Testis (tissue), 3 donors: ENCODE data around the gene CASP6. TPM values are rescaled to one million over a fixed set of nuclear protein-coding genes. Genes with fewer than 3 reads are reported as not detected.

Experiments used
- DNase-seq: peaks from one replicate; pipeline ENCODE4 v3.0.0-alpha.2; 2019
- H3K27ac ChIP-seq, 2 donors: fragments of 200-600 bp; sonication (generic); one replicate each; pipeline ENCODE4 v1.5.1; 2019
- H3K27me3 ChIP-seq: fragments of 200-600 bp; sonication (generic); one replicate; pipeline ENCODE4 v1.5.1; 2019
- H3K36me3 ChIP-seq: fragments of 200-600 bp; sonication (generic); one replicate; pipeline ENCODE4 v1.5.1; 2017; ENCODE audit warnings: low read depth; ENCODE audit errors: missing control alignments
- H3K4me1 ChIP-seq: fragments of 200-600 bp; sonication (generic); one replicate; pipeline ENCODE4 v1.5.1; 2019
- H3K4me3 ChIP-seq, 2 donors: fragments of 200-600 bp; sonication (generic); one replicate each; pipeline ENCODE4 v1.5.1; 2017 to 2019
- H3K9me3 ChIP-seq: fragments of 200-600 bp; sonication (generic); one replicate; pipeline ENCODE4 v1.5.1; 2017
- CTCF ChIP-seq, 3 experiments: fragments of 450-650 bp in 2 of 3; fragments of 200-600 bp in 1 of 3; sonication (generic) in 1 of 3; IDR thresholded peaks; one replicate each; pipeline ENCODE4 v1.5.1; 2016 to 2019; ENCODE audit warnings: antibody characterized with exemption in 3 of 3, mild to moderate bottlenecking in 2 of 3, moderate library complexity in 1 of 3
- POLR2A ChIP-seq: fragments of 450-650 bp; IDR thresholded peaks from one replicate; pipeline ENCODE4 v1.6.1; 2017; ENCODE audit warnings: antibody characterized with exemption, mild to moderate bottlenecking, moderate library complexity
- WGBS, 2 donors: methylation state at CpG; one replicate each; pipeline ENCODE4 v1.1.5; 2018; 5-methylcytosine and 5-hydroxymethylcytosine counted together
- intact Hi-C: fragments of 100-400 bp; cut with DNase I; formaldehyde crosslinking; loops from one replicate; pipeline ENCODE4 v1.15.1; 2023; ENCODE audit warnings: low total_unique reads
- polyA plus RNA-seq: library from polyadenylated mRNA; stranded (reverse); fragments of 350-450 nt; fragmentation: Illumina TruSeq; extraction: RNeasy Lipid Tissue Mini Kit (QIAGEN cat#74804); gene quantifications from one replicate; pipeline ENCODE4 v1.2.3, GENCODE V29; 2014; ENCODE audit warnings: low read depth, low replicate concordance; ENCODE audit not compliant: insufficient read depth
- total RNA-seq, 2 donors: library from RNA; depleted of rRNA; stranded (reverse); fragments of >200 nt; gene quantifications; one replicate each; pipeline ENCODE4 v1.2.3, GENCODE V29; 2016

CASP6 gene
- total and polyA plus RNA-seq, 3 donors from 2014 or later = 3.6 to 7.3 (median 7.1) TPM

- H3K4me3 ChIP-seq = no peak overlapping the region
- DNase-seq = no peak
- no peaks in the 10 kb centered on the region for H3K27me3 ChIP-seq
- no peak overlapping the region for H3K27ac ChIP-seq
- no peaks in the 10 kb centered on the region for H3K4me1 ChIP-seq
- 87 to 91% methylated on average over 10 of the region's 10 CpGs for WGBS, 2 donors
- H3K9me3 ChIP-seq = no peaks in the 10 kb centered on the region
- intact Hi-C loops = no loop called here
- H3K36me3 ChIP-seq = no peaks in the 10 kb centered on the region
- TF ChIP-seq CTCF (IDR thresholded peaks at IDR 0.05) = no peak
- TF ChIP-seq POLR2A = no peak
Observed at GRCh38 chr4:109738104-109738872, 35.0 kb upstream of the CASP6 start.

- DNase-seq = peak; percentile 19
- no peaks in the 10 kb centered on the region for H3K4me1 ChIP-seq
- intact Hi-C loops = no loop called here
- TF ChIP-seq CTCF (IDR thresholded peaks at IDR 0.05) = no peak
- no peak for TF ChIP-seq POLR2A
- H3K9me3 ChIP-seq = no peaks in the 10 kb centered on the region
- H3K27me3 ChIP-seq = no peaks in the 10 kb centered on the region
- H3K36me3 ChIP-seq = no peaks in the 10 kb centered on the region
- no peak overlapping the region for H3K4me3 ChIP-seq
- peak overlapping the region in 1 of 2 donors; percentile 36 for H3K27ac ChIP-seq
- 56 to 64% methylated on average over 7 of the region's 7 CpGs for WGBS, 2 donors
Observed at GRCh38 chr4:109735566-109736365, 32.5 kb upstream of the CASP6 start.

GRCh38 chr4:109733728-109734127 lies 30.5 kb upstream of the CASP6 start:
- TF ChIP-seq POLR2A (no peak), CTCF (IDR thresholded peaks at IDR 0.05) (no peak)
- no peak overlapping the region for H3K27ac ChIP-seq
- H3K9me3 ChIP-seq = no peaks in the 10 kb centered on the region
- WGBS, 2 donors = 87 to 90% methylated on average over 5 of the region's 5 CpGs
- no peak for DNase-seq
- intact Hi-C loops = no loop called here
- no peaks in the 10 kb centered on the region for H3K27me3 ChIP-seq
- H3K4me3 ChIP-seq = no peak overlapping the region
- no peaks in the 10 kb centered on the region for H3K36me3 ChIP-seq
- no peaks in the 10 kb centered on the region for H3K4me1 ChIP-seq

GRCh38 chr4:109730619-109731545 lies 27.6 kb upstream of the CASP6 start:
- Histone ChIP-seq H3K4me1 (no peaks in the 10 kb centered on the region), H3K4me3 (peak overlapping the region; percentile 80 to 90), H3K27me3 (no peaks in the 10 kb centered on the region), H3K27ac (peak overlapping the region; percentile 6 to 86), H3K9me3 (no peaks in the 10 kb centered on the region), H3K36me3 (no peaks in the 10 kb centered on the region)
- no peak for TF ChIP-seq CTCF (IDR thresholded peaks at IDR 0.05)
- TF ChIP-seq POLR2A = no peak
- intact Hi-C loops = no loop called here
- WGBS, 2 donors = 37 to 42% methylated on average over 21 of the region's 21 CpGs
- DNase-seq = no peak
